Measurements from ENCODE around the gene NHEJ1. TPM values are rescaled to one million over a fixed set of nuclear protein-coding genes. Genes with fewer than 3 reads are reported as not detected.

NHEJ1 gene
- total and polyA plus RNA-seq, 2 of the 13 experiments (the other 11 are each of a cell fraction or from before 2014, with no cell fraction given), result 30.0 to 30.7 TPM

DNA sequence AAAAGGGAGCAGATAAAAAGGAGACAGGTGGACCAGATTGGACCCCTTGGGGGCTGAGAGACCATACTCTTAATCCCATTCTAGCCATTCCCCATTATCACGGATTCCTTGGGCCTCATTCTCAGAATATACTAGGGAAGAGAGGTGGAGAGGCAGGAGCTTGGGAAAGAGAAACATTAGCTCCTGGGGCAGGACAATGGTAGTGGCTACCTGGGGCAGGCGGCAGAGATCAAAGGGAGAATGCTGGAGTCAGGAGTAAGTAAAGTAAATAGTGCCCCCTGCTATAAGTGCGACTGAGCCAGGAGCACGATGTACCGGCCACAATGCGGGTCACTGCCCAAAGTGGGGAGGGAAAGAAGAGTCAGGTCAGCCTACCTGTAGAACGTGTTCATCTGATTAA is 79.5 kb downstream of the NHEJ1 start (continued):
- no peak for TF ChIP-seq ZNF484 (CRISPR knock-in tag; IDR thresholded peaks at IDR 0.05; ENCODE audit: borderline replicate concordance, low read depth)
- peak; percentile 44; the same call in 1 of the 2 replicates for TF ChIP-seq TARDBP (CRISPR knock-in tag; IDR thresholded peaks at IDR 0.05)
- TF ChIP-seq STAG1 (CRISPR knock-in tag; IDR thresholded peaks at IDR 0.05), result no peak
- TF ChIP-seq DPF2 (CRISPR knock-in tag; IDR thresholded peaks at IDR 0.05; ENCODE audit: borderline replicate concordance, low read depth), result peak; percentile 69; the same call in 1 of the 2 replicates
- TF ChIP-seq THAP11 (CRISPR knock-in tag; IDR thresholded peaks at IDR 0.05), result 0 out of 2 replicates have a peak, but pooled peaks have one; percentile 42
- no peak for TF ChIP-seq ZNF709 (CRISPR knock-in tag; IDR thresholded peaks at IDR 0.05)
- peak; percentile 52; the same call in 1 of the 2 replicates for TF ChIP-seq ZNF124 (CRISPR knock-in tag; IDR thresholded peaks at IDR 0.05)
- TF ChIP-seq ZFP90 (CRISPR knock-in tag; IDR thresholded peaks at IDR 0.05; ENCODE audit: borderline replicate concordance), result no peak
- peak; percentile 73; the same call in 1 of the 2 replicates for TF ChIP-seq TGIF2 (CRISPR knock-in tag; IDR thresholded peaks at IDR 0.05)
- TF ChIP-seq ZFP36L2 (CRISPR knock-in tag; IDR thresholded peaks at IDR 0.05), result no peak
- TF ChIP-seq, protein P1, sequence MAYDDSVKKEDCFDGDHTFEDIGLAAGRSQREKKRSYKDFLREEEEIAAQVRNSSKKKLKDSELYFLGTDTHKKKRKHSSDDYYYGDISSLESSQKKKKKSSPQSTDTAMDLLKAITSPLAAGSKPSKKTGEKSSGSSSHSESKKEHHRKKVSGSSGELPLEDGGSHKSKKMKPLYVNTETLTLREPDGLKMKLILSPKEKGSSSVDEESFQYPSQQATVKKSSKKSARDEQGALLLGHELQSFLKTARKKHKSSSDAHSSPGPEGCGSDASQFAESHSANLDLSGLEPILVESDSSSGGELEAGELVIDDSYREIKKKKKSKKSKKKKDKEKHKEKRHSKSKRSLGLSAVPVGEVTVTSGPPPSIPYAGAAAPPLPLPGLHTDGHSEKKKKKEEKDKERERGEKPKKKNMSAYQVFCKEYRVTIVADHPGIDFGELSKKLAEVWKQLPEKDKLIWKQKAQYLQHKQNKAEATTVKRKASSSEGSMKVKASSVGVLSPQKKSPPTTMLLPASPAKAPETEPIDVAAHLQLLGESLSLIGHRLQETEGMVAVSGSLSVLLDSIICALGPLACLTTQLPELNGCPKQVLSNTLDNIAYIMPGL (CRISPR knock-in tag; IDR thresholded peaks at IDR 0.05; ENCODE audit: borderline replicate concordance in 1 of 2, low read depth in 1 of 2), result no peak
- peak; percentile 43; the same call in 1 of the 2 replicates for TF ChIP-seq ZNF775 (CRISPR knock-in tag; IDR thresholded peaks at IDR 0.05; ENCODE audit: borderline replicate concordance)
- TF ChIP-seq, protein P2, sequence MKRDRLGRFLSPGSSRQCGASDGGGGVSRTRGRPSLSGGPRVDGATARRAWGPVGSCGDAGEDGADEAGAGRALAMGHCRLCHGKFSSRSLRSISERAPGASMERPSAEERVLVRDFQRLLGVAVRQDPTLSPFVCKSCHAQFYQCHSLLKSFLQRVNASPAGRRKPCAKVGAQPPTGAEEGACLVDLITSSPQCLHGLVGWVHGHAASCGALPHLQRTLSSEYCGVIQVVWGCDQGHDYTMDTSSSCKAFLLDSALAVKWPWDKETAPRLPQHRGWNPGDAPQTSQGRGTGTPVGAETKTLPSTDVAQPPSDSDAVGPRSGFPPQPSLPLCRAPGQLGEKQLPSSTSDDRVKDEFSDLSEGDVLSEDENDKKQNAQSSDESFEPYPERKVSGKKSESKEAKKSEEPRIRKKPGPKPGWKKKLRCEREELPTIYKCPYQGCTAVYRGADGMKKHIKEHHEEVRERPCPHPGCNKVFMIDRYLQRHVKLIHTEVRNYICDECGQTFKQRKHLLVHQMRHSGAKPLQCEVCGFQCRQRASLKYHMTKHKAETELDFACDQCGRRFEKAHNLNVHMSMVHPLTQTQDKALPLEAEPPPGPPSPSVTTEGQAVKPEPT (CRISPR knock-in tag; IDR thresholded peaks at IDR 0.05; ENCODE audit: low read depth), result 0 out of 2 replicates have a peak, but pooled peaks have one; percentile 31
- no peak for TF ChIP-seq SOX6 (IDR thresholded peaks at IDR 0.05)
- TF ChIP-seq SOX6 (CRISPR knock-in tag; IDR thresholded peaks at IDR 0.05), result peak; percentile 97
- TF ChIP-seq ZFP1 (CRISPR knock-in tag; IDR thresholded peaks at IDR 0.05), result peak; percentile 64; the same call in 1 of the 2 replicates
- TF ChIP-seq SOX5 (CRISPR knock-in tag; IDR thresholded peaks at IDR 0.05; ENCODE audit: borderline replicate concordance), result peak; percentile 95
- TF ChIP-seq ZNF12 (CRISPR knock-in tag; IDR thresholded peaks at IDR 0.05), result 0 out of 2 replicates have a peak, but pooled peaks have one; percentile 46
- TF ChIP-seq ZBTB7B (CRISPR knock-in tag; IDR thresholded peaks at IDR 0.05), result peak; percentile 97
- no peak for TF ChIP-seq CENPT (CRISPR knock-in tag; IDR thresholded peaks at IDR 0.05; ENCODE audit: low read depth)
- TF ChIP-seq, protein P3, sequence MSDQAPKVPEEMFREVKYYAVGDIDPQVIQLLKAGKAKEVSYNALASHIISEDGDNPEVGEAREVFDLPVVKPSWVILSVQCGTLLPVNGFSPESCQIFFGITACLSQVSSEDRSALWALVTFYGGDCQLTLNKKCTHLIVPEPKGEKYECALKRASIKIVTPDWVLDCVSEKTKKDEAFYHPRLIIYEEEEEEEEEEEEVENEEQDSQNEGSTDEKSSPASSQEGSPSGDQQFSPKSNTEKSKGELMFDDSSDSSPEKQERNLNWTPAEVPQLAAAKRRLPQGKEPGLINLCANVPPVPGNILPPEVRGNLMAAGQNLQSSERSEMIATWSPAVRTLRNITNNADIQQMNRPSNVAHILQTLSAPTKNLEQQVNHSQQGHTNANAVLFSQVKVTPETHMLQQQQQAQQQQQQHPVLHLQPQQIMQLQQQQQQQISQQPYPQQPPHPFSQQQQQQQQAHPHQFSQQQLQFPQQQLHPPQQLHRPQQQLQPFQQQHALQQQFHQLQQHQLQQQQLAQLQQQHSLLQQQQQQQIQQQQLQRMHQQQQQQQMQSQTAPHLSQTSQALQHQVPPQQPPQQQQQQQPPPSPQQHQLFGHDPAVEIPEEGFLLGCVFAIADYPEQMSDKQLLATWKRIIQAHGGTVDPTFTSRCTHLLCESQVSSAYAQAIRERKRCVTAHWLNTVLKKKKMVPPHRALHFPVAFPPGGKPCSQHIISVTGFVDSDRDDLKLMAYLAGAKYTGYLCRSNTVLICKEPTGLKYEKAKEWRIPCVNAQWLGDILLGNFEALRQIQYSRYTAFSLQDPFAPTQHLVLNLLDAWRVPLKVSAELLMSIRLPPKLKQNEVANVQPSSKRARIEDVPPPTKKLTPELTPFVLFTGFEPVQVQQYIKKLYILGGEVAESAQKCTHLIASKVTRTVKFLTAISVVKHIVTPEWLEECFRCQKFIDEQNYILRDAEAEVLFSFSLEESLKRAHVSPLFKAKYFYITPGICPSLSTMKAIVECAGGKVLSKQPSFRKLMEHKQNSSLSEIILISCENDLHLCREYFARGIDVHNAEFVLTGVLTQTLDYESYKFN (CRISPR knock-in tag; conservative IDR thresholded peaks at IDR 0.05), result peak; percentile 79
- TF ChIP-seq, protein P4, sequence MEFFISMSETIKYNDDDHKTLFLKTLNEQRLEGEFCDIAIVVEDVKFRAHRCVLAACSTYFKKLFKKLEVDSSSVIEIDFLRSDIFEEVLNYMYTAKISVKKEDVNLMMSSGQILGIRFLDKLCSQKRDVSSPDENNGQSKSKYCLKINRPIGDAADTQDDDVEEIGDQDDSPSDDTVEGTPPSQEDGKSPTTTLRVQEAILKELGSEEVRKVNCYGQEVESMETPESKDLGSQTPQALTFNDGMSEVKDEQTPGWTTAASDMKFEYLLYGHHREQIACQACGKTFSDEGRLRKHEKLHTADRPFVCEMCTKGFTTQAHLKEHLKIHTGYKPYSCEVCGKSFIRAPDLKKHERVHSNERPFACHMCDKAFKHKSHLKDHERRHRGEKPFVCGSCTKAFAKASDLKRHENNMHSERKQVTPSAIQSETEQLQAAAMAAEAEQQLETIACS (CRISPR knock-in tag; IDR thresholded peaks at IDR 0.05), result no peak
- TF ChIP-seq, protein P5, sequence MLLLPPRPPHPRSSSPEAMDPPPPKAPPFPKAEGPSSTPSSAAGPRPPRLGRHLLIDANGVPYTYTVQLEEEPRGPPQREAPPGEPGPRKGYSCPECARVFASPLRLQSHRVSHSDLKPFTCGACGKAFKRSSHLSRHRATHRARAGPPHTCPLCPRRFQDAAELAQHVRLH (CRISPR knock-in tag; IDR thresholded peaks at IDR 0.05; ENCODE audit: borderline replicate concordance, low read depth), result peak; percentile 74; the same call in 1 of the 2 replicates

All from HepG2 (cell line).